Lower leg skin (tissue), 4 donors: ENCODE measurements around the gene RABGAP1. TPM values are rescaled to one million over a fixed set of nuclear protein-coding genes. Genes with fewer than 3 reads are reported as not detected.

Experiments used
- DNase-seq, 2 donors: peaks; one replicate each; pipeline ENCODE4 v3.0.0-alpha.2; 2019; ENCODE audit warnings: low spot score in 2 of 2
- H3K4me3 ChIP-seq: fragments of 200-600 bp; sonication (generic); 2 replicates; pipeline ENCODE4 v1.5.1; 2017; ENCODE audit warnings: mild to moderate bottlenecking, low read depth; ENCODE audit not compliant: poor library complexity, severe bottlenecking
- CTCF ChIP-seq, 3 donors: fragments of 450-650 bp; IDR thresholded peaks; one replicate each; pipeline ENCODE4 v1.5.1; 2016; ENCODE audit warnings: antibody characterized with exemption in 3 of 3, mild to moderate bottlenecking in 3 of 3, moderate library complexity in 2 of 3
- POLR2A ChIP-seq, 2 donors: fragments of 450-650 bp; IDR thresholded peaks; one replicate each; pipeline ENCODE4 v1.6.1; 2016 to 2017; ENCODE audit warnings: antibody characterized with exemption in 2 of 2, mild to moderate bottlenecking in 1 of 2, moderate library complexity in 1 of 2
- WGBS, 2 donors: methylation state at CpG; one replicate each; pipeline ENCODE4 v1.1.5; 2018; 5-methylcytosine and 5-hydroxymethylcytosine counted together
- intact Hi-C: fragments of 100-400 bp; cut with DNase I; formaldehyde crosslinking; loops from one replicate; pipeline ENCODE4 v1.15.0; 2023; ENCODE audit warnings: low total_unique reads
- total RNA-seq, 4 donors: library from RNA; depleted of rRNA; stranded (reverse); fragments of >200 nt; gene quantifications; one replicate each; pipeline ENCODE4 v1.1.0, GENCODE V29; 2016

RABGAP1 gene
- total RNA-seq, 4 donors from 2014 or later: 36.7 to 52.1 (median 45.4) TPM

DNA sequence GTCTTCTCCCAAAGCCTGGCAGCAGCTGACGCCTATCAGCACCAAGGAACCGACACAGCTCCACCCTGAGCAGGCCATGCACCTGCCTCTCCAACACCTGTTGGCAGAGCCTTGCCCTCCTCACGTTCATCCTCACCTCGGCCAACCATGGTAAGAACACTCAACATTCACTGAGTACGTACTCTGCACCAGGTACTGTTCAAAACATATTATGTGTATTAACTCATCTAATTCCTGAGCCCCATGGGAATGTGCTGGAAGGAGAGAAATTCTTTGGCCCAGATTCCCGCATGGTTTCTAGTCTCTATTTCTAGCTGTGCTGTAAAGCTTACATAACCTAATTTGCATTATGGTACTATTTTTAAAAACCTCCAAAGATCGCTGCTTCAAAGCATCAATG lies 178.7 kb downstream of the RABGAP1 start:
- H3K4me3 ChIP-seq: no peak overlapping the region
- DNase-seq: no peak
- intact Hi-C loops: no loop called here
- 60 to 76% methylated on average over 7 of the region's 7 CpGs for WGBS, 2 donors
- TF ChIP-seq POLR2A (IDR thresholded peaks at IDR 0.05): no peak
- no peak for TF ChIP-seq CTCF (IDR thresholded peaks at IDR 0.05)

GRCh38 chr9:123120131-123120530 lies 179.3 kb downstream of the RABGAP1 start:
- DNase-seq: no peak
- H3K4me3 ChIP-seq: no peak overlapping the region
- intact Hi-C loops: no loop called here
- TF ChIP-seq CTCF (IDR thresholded peaks at IDR 0.05) (no peak), POLR2A (IDR thresholded peaks at IDR 0.05) (no peak)
- WGBS, 2 donors: 76 to 86% methylated on average over 5 of the region's 5 CpGs

GRCh38 chr9:123120953-123121352 lies 180.1 kb downstream of the RABGAP1 start:
- TF ChIP-seq CTCF (IDR thresholded peaks at IDR 0.05): no peak
- no peak for TF ChIP-seq POLR2A (IDR thresholded peaks at IDR 0.05)
- intact Hi-C loops: no loop called here
- DNase-seq: no peak
- H3K4me3 ChIP-seq: no peak overlapping the region
- 38 to 82% methylated on average over 1 of the region's 1 CpG for WGBS, 2 donors

- 73 to 81% methylated on average over 3 of the region's 3 CpGs for WGBS, 2 donors
- DNase-seq: no peak
- intact Hi-C loops: no loop called here
- TF ChIP-seq POLR2A (IDR thresholded peaks at IDR 0.05): no peak
- no peak for TF ChIP-seq CTCF (IDR thresholded peaks at IDR 0.05)
- no peak overlapping the region for H3K4me3 ChIP-seq
These were observed 180.6 kb downstream of the RABGAP1 start for GRCh38 chr9:123121457-123121856.

DNA sequence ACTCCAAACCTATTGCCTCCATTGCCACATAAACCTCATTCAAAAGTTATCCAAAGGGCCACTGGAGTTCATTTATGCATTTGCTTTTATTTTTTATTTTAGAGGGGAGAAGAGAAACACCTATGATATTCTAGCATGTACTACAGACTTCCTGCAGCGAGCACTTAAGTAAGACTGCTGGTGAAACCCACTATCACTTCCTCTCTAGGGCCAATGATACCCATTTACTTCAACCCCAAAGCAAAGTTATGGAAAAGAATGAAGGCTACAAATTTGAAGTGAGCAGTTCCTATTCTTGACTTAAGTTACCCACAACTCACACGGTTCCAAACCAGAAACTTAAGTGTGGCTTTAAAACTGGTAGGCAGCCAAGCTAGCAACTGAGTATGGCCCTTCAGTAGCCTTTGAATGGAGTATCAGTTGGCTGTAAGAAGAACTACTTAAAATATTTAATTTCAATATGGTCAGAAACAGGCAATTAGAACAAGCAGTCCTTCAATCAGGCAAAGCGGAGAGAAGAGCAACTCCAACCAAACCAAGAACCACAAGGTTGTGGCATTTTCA lies 186.8 kb downstream of the RABGAP1 start:
- no peak for TF ChIP-seq POLR2A (IDR thresholded peaks at IDR 0.05)
- intact Hi-C loops: no loop called here
- 89 to 94% methylated on average over 3 of the region's 3 CpGs for WGBS, 2 donors

GRCh38 chr9:123128591-123128990 lies 187.8 kb downstream of the RABGAP1 start:
- DNase-seq: no peak
- intact Hi-C loops: no loop called here
- WGBS, 2 donors: 95 to 97% methylated on average over 4 of the region's 4 CpGs
- no peak for TF ChIP-seq POLR2A (IDR thresholded peaks at IDR 0.05)
- no peak for TF ChIP-seq CTCF (IDR thresholded peaks at IDR 0.05)
- no peak overlapping the region for H3K4me3 ChIP-seq

More for the DNA sequence above, 186.8 kb downstream of the RABGAP1 start:
- DNase-seq: no peak
- no peak overlapping the region for H3K4me3 ChIP-seq
